Stomach (tissue), 9 donors: Measurements from ENCODE around the gene GORASP1. TPM values are rescaled to one million over a fixed set of nuclear protein-coding genes. Genes with fewer than 3 reads are reported as not detected.

Experiments
- DNase-seq, 2 donors: peaks; one replicate each; pipeline versions ENCODE4 v3.0.0 to v3.0.0-alpha.2; 2013 to 2019
- H3K27ac ChIP-seq, 5 donors: fragments of 200-600 bp in 4 of 5; sonication (generic) in 4 of 5; one replicate each; pipeline ENCODE4 v1.5.1; 2013 to 2019; ENCODE audit warnings: mild to moderate bottlenecking in 1 of 5, moderate library complexity in 1 of 5
- H3K27me3 ChIP-seq, 3 donors: fragments of 200-600 bp; sonication (generic); one replicate each; pipeline ENCODE4 v1.5.1; 2017 to 2019; ENCODE audit warnings: mixed run types in 1 of 3
- H3K36me3 ChIP-seq, 4 donors: fragments of 200-600 bp; sonication (generic); 1 replicate in 3 of 4; 2 replicates in 1 of 4; pipeline ENCODE4 v1.5.1; 2016 to 2019
- H3K4me1 ChIP-seq, 4 donors: fragments of 200-600 bp; sonication (generic); one replicate each; pipeline ENCODE4 v1.5.1; 2016 to 2019
- H3K4me3 ChIP-seq, 4 donors: fragments of 200-600 bp; sonication (generic) in 3 of 4; one replicate each; pipeline ENCODE4 v1.5.1; 2016 to 2019; ENCODE audit warnings: mild to moderate bottlenecking in 1 of 4
- H3K9me3 ChIP-seq, 4 donors: fragments of 200-600 bp; sonication (generic); one replicate each; pipeline ENCODE4 v1.5.1; 2016 to 2019
- CTCF ChIP-seq, 7 experiments: fragments of 450-650 bp in 4 of 7; fragments of 200-600 bp in 3 of 7; sonication (generic) in 3 of 7; IDR thresholded peaks; one replicate each; pipeline ENCODE4 v1.5.1; 2016 to 2019; ENCODE audit warnings: antibody characterized with exemption in 7 of 7, control low read depth in 2 of 7, mild to moderate bottlenecking in 1 of 7
- EP300 ChIP-seq: sonication (generic); formaldehyde crosslinking; IDR thresholded peaks from one replicate; pipeline ENCODE4 v1.6.1; 2017; ENCODE audit warnings: antibody characterized with exemption
- POLR2A ChIP-seq, 4 donors: fragments of 450-650 bp; IDR thresholded peaks; one replicate each; pipeline ENCODE4 v1.6.1; 2016; ENCODE audit warnings: antibody characterized with exemption in 4 of 4, control low read depth in 2 of 4, mild to moderate bottlenecking in 1 of 4, moderate library complexity in 1 of 4
- POLR2AphosphoS5 ChIP-seq, 3 donors: sonication (generic); formaldehyde crosslinking; IDR thresholded peaks; one replicate each; pipeline ENCODE4 v1.6.1; 2016; ENCODE audit warnings: antibody characterized with exemption in 3 of 3
- WGBS, 5 donors: extraction: QIAGEN DNeasy Blood & Tissue Kit in 3 of 5; methylation state at CpG; one replicate each; pipeline versions ENCODE4 v1.1.5 to v1.1.7; 2013 to 2018; 5-methylcytosine and 5-hydroxymethylcytosine counted together
- intact Hi-C: fragments of 100-400 bp; cut with DNase I; formaldehyde crosslinking; loops from one replicate; pipeline ENCODE4 v1.15.1; 2023; ENCODE audit warnings: low total_unique reads
- polyA plus RNA-seq, 3 donors: library from polyadenylated mRNA; stranded (reverse); fragments of 200-250 nt; gene quantifications; one replicate each; pipeline ENCODE4 v1.2.3, GENCODE V29; 2013
- total RNA-seq, 5 donors: library from RNA; depleted of rRNA; stranded (reverse); fragments of >200 nt; gene quantifications; one replicate each; pipeline versions ENCODE4 v1.1.0 to v1.2.3, GENCODE V29; 2014 to 2016
- donor health status: healthy with polysubstance abuse.
- donor health status: Bipolar disorder and iron deficiency.
- donor health status: healthy.

Gene GORASP1
- total and polyA plus RNA-seq, 8 donors = 9.3 to 68.7 (median 42.5) TPM

DNA sequence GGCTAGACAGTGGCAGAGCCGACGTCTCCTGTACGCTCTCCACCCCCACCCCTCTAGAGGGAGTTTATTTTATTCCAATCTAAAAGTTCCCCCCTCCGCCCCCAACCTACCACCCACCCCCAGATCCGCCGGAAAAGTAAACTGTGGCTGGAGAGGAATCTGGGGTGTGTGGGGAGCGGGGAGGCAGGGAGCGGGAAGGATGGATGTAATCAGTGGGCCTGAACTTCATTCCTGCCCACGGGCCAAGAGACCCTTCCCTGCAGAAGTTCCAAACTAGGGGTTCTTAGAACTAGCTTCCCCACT lies 46.5 kb upstream of the GORASP1 start:
- Histone ChIP-seq H3K9me3 (no peaks in the 10 kb centered on the region), H3K27me3 (no peaks in the 10 kb centered on the region), H3K36me3 (no peaks in the 10 kb centered on the region), H3K4me3 (peak overlapping the region; percentile 70 to 100 (median 85)), H3K27ac (peak overlapping the region; percentile 98 to 100 (median 99)), H3K4me1 (peaks cover 44 to 62% (median 56%) of the 10 kb centered on the region in 4 donors)
- peak in 1 of 2 donors; percentile 41 for DNase-seq
- TF ChIP-seq EP300 = no peak
- TF ChIP-seq CTCF (IDR thresholded peaks at IDR 0.05) = no peak
- no peak for TF ChIP-seq POLR2AphosphoS5 (IDR thresholded peaks at IDR 0.05)
- no peak for TF ChIP-seq POLR2A (IDR thresholded peaks at IDR 0.05)
- 17 to 33% (median 20%) methylated on average over 9 of the region's 9 CpGs for WGBS, 5 donors
- intact Hi-C loops = no loop called here

DNA sequence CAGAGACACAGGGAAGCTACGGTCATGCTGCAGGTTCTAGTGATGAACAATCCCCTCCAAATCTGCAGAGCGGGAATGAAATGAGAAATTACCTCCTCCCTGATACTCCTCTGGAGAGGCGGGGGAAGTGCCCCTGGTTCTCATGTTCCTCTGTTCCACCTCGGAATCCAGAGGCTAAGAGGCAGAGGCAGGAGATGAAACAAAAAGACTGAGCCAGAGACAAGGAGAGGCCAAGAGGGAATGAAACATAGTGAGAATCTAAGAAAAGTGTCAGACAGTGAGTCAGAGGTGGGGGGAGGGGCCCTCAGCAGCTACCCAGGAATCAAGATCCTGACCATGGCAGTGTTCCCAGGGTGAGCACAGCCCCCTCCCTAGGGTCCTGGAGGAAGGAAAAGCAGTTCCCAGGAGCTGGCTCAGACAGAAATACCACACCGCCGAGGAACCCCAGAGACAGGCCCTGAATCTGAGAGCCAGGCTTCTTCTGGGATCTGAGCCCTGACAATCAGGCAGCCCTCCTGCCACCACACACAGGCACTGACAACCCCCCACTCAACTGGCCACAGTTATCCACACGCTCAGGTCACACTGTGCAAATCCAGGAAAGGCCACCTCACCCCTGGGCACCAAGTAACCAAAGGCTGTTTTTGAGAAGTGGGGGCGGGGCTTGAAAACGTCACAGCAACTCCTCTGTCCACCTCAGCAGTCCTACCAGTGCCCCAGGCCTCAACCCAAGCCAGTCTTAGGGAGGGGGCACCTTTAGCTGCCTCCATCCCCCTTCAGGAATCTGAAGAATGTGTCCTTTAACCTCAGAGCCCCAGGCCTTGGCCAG lies 43.6 kb upstream of the GORASP1 start:
- DNase-seq = peak; percentile 78 to 95
- H3K36me3 ChIP-seq = peaks cover 4 to 7% (median 6%) of the 10 kb centered on the region in 4 donors
- no peaks in the 10 kb centered on the region for H3K27me3 ChIP-seq
- intact Hi-C loops = no loop called here
- no peak for TF ChIP-seq POLR2A (IDR thresholded peaks at IDR 0.05)
- peak; percentile 27 to 80 (median 38) for TF ChIP-seq POLR2AphosphoS5 (IDR thresholded peaks at IDR 0.05)
- peaks cover 73 to 86% (median 83%) of the 10 kb centered on the region in 4 donors for H3K4me1 ChIP-seq
- H3K27ac ChIP-seq = peak overlapping the region; percentile 98 to 100 (median 99)
- peak overlapping the region; percentile 70 to 100 (median 85) for H3K4me3 ChIP-seq
- 20 to 28% (median 22%) methylated on average over 9 of the region's 9 CpGs for WGBS, 5 donors
- H3K9me3 ChIP-seq = no peaks in the 10 kb centered on the region

- TF ChIP-seq CTCF (IDR thresholded peaks at IDR 0.05) = no peak
- TF ChIP-seq POLR2AphosphoS5 (IDR thresholded peaks at IDR 0.05) = no peak
- no peak for TF ChIP-seq EP300
- TF ChIP-seq POLR2A (IDR thresholded peaks at IDR 0.05) = no peak
- intact Hi-C loops = no loop called here
- H3K4me3 ChIP-seq = peak overlapping the region; percentile 70 to 100 (median 85)
Measured at GRCh38 chr3:39150148-39150802, 42.8 kb upstream of the GORASP1 start.

GRCh38 chr3:39149498-39150147 lies 42.2 kb upstream of the GORASP1 start:
- no peak for DNase-seq
- H3K9me3 ChIP-seq = no peaks in the 10 kb centered on the region
- intact Hi-C loops = no loop called here
- peaks cover 16 to 21% (median 20%) of the 10 kb centered on the region in 4 donors for H3K36me3 ChIP-seq
- no peaks in the 10 kb centered on the region for H3K27me3 ChIP-seq
- peak overlapping the region; percentile 6 to 100 (median 99) for H3K27ac ChIP-seq
- peak overlapping the region in 2 of 4 donors; percentile 70 to 85 for H3K4me3 ChIP-seq
- peaks cover 73 to 80% (median 78%) of the 10 kb centered on the region in 4 donors for H3K4me1 ChIP-seq
- 44 to 65% (median 55%) methylated on average over 3 of the region's 3 CpGs for WGBS, 5 donors
- TF ChIP-seq POLR2A (IDR thresholded peaks at IDR 0.05) (no peak), CTCF (IDR thresholded peaks at IDR 0.05) (no peak), EP300 (no peak), POLR2AphosphoS5 (IDR thresholded peaks at IDR 0.05) (no peak)

More at GRCh38 chr3:39150148-39150802, 42.8 kb upstream of the GORASP1 start:
- DNase-seq = peak in 1 of 2 donors; percentile 59
- WGBS, 5 donors = 23 to 50% (median 45%) methylated on average over 3 to 5 of the region's 5 CpGs
- peaks cover 11 to 14% (median 13%) of the 10 kb centered on the region in 4 donors for H3K36me3 ChIP-seq
- H3K9me3 ChIP-seq = no peaks in the 10 kb centered on the region
- H3K27ac ChIP-seq = peak overlapping the region; percentile 98 to 100 (median 99)
- no peaks in the 10 kb centered on the region for H3K27me3 ChIP-seq
- peaks cover 76 to 86% (median 83%) of the 10 kb centered on the region in 4 donors for H3K4me1 ChIP-seq
